Mesothelial cell of epicardium (in vitro differentiated cells): ENCODE results near the gene DCAF10. TPM values are rescaled to one million over a fixed set of nuclear protein-coding genes. Genes with fewer than 3 reads are reported as not detected.

Experiments
- DNase-seq, 2 experiments: peaks; one replicate each; pipeline ENCODE4 v3.0.0; 2021; ENCODE audit warnings: low spot score in 2 of 2; ENCODE audit not compliant: unreplicated experiment in 2 of 2
- H3K27ac Mint-ChIP-seq: 2 replicates; pipeline ENCODE4 v1.8.0; 2021; ENCODE audit warnings: mixed read lengths
- H3K27me3 Mint-ChIP-seq: 2 replicates; pipeline ENCODE4 v1.8.0; 2021; ENCODE audit warnings: low read depth, mixed read lengths
- H3K36me3 Mint-ChIP-seq: 2 replicates; pipeline ENCODE4 v1.8.0; 2021; ENCODE audit warnings: mixed read lengths
- H3K4me1 Mint-ChIP-seq: 2 replicates; pipeline ENCODE4 v1.8.0; 2021; ENCODE audit warnings: mixed read lengths
- H3K4me3 Mint-ChIP-seq: 2 replicates; pipeline ENCODE4 v1.8.0; 2021; ENCODE audit warnings: mild to moderate bottlenecking, moderate library complexity, mixed read lengths
- H3K9me3 Mint-ChIP-seq: 2 replicates; pipeline ENCODE4 v1.8.0; 2021; ENCODE audit warnings: mixed read lengths
- total RNA-seq: library from RNA; stranded (reverse); gene quantifications from 3 replicates; pipeline ENCODE4 v1.2.1, GENCODE V29; 2021
- TF ChIP-seq, protein P1 (sequence below): fragments of 200-600 bp; sonication (generic); IDR thresholded peaks from one replicate; pipeline ENCODE4 v1.5.0; 2021; ENCODE audit warnings: antibody characterized with exemption; ENCODE audit not compliant: unreplicated experiment

Gene DCAF10
- total RNA-seq, 1 donor from 2014 or later = 30.9 TPM

DNA sequence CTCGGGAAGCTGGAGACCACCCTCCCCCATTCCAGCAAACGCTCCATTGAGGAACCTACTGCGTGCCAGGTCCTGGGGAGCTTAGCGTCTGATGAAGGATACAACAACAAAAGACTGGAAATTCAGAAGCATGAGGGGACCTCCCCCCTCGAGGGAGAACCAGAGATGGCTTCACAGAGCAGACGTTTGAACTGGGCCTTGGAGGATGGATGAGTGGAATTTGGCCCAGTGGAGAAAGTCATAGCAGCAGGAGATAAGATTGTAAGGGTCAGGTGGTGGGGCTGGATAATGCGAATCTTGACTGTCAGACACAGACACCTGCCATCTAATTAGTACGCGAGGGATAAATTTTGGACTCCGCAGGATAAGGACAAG, 104.5 kb downstream of the DCAF10 start:
- H3K27ac Mint-ChIP-seq = peak overlapping the region; percentile 93
- peaks cover 22% of the 10 kb centered on the region for H3K4me1 Mint-ChIP-seq
- no peaks in the 10 kb centered on the region for H3K9me3 Mint-ChIP-seq
- DNase-seq = no peak
- peak overlapping the region; percentile 84 for H3K4me3 Mint-ChIP-seq
- H3K27me3 Mint-ChIP-seq = no peaks in the 10 kb centered on the region
- TF ChIP-seq, protein P1, sequence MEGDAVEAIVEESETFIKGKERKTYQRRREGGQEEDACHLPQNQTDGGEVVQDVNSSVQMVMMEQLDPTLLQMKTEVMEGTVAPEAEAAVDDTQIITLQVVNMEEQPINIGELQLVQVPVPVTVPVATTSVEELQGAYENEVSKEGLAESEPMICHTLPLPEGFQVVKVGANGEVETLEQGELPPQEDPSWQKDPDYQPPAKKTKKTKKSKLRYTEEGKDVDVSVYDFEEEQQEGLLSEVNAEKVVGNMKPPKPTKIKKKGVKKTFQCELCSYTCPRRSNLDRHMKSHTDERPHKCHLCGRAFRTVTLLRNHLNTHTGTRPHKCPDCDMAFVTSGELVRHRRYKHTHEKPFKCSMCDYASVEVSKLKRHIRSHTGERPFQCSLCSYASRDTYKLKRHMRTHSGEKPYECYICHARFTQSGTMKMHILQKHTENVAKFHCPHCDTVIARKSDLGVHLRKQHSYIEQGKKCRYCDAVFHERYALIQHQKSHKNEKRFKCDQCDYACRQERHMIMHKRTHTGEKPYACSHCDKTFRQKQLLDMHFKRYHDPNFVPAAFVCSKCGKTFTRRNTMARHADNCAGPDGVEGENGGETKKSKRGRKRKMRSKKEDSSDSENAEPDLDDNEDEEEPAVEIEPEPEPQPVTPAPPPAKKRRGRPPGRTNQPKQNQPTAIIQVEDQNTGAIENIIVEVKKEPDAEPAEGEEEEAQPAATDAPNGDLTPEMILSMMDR = no peak
- H3K36me3 Mint-ChIP-seq = peaks cover 3% of the 10 kb centered on the region

DNA sequence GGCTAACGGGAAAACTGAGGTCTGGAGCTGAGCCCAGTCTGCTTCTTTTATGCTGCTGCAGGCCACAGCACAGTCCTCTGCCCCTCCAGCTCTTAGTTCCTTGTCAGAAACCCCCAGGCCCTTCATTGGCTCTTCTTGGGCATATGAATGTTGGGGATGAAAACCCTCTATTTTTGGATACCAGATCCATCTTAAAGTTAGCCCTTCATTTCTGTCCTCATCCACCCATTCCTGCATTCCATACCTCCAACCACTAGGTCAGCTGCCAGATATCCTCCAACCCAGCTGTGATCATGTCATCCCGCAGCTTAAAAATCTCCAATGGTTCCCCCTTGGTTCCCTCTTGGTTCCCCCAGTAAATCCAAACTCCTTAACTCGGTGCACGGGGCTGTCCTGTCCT, 105.2 kb downstream of the DCAF10 start:
- Mint-ChIP-seq H3K27ac (no peak overlapping the region), H3K9me3 (no peaks in the 10 kb centered on the region), H3K36me3 (peaks cover 1% of the 10 kb centered on the region), H3K27me3 (no peaks in the 10 kb centered on the region), H3K4me3 (peak overlapping the region; percentile 3), H3K4me1 (peaks cover 22% of the 10 kb centered on the region)
- DNase-seq = peak in 1 of 2 experiments; percentile 29
- TF ChIP-seq, protein P1 = no peak

DNA sequence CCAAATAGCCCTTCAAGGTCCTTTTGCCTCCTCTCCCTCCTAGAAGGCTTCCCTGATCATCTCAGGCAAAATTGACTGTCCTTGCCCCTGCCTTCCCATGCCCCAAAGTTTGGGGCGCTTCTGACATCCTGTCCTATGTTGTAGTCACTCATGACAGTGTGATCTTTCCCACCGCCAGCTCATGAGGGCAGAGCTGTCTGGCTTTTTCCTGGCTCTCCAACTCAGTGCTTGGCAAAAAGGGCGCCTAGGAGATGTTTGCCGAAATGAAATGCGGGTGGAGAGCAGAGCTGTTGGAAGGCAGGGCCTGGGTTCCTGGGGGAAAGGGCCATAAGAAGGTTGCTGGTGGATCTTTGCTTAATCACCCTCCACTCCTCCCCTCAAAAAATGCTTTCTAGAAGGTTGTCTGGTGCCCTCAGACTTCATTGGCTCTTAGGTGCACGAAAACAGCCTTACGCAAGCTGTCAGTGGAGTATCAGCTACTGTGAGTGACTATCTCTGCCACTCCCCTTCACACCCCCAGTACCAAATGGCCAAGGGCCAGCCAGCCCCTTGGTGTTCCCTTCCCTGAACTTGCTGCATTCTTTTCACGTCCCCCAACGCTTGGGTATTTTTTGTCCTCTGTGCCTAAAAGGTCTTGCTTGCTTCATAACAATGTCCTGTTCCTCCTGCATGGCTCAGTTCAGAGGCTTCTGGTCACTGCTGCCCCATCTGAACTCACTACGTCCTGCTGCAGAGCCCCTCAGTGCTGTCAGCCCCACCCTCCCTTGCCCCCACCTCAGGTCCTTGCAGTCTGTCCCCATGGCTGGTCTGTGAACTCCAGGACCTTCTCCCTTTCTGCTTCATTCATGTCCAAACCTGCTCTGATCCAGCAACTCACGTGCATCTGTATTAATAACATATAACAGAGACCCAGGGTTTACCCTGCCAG, 106.0 kb downstream of the DCAF10 start:
- H3K4me3 Mint-ChIP-seq = peak overlapping the region; percentile 3
- no peaks in the 10 kb centered on the region for H3K9me3 Mint-ChIP-seq
- TF ChIP-seq, protein P1 = no peak
- H3K36me3 Mint-ChIP-seq = no peaks in the 10 kb centered on the region
- H3K27ac Mint-ChIP-seq = no peak overlapping the region
- DNase-seq = peak in 1 of 2 experiments; percentile 22
- peaks cover 22% of the 10 kb centered on the region for H3K4me1 Mint-ChIP-seq
- no peaks in the 10 kb centered on the region for H3K27me3 Mint-ChIP-seq

DNA sequence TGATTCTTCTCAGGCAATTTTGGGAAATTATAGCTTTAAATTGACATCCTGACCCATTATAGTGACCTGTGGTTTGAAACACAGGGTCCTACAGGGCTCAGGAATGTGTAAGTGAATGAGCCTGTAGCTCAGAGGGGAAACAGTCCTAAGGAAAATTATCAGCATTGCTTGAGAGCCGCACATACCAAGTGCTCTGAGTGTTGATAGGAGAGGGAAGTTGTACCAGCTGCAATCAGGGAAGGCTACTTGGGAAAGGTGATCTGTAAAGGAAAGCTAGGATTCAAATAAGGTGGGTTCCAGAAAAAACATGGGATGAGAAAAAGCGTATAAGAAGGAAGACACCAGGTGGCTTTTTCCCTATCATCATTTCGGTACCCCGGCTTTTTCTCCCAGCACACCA, 107.7 kb downstream of the DCAF10 start:
- H3K9me3 Mint-ChIP-seq = no peaks in the 10 kb centered on the region
- H3K27me3 Mint-ChIP-seq = no peaks in the 10 kb centered on the region
- peak in 1 of 2 experiments; percentile 2 for DNase-seq
- no peaks in the 10 kb centered on the region for H3K36me3 Mint-ChIP-seq
- H3K4me1 Mint-ChIP-seq = peaks cover 12% of the 10 kb centered on the region
- no peak overlapping the region for H3K27ac Mint-ChIP-seq
- H3K4me3 Mint-ChIP-seq = no peak overlapping the region
- TF ChIP-seq, protein P1 = no peak

DNA sequence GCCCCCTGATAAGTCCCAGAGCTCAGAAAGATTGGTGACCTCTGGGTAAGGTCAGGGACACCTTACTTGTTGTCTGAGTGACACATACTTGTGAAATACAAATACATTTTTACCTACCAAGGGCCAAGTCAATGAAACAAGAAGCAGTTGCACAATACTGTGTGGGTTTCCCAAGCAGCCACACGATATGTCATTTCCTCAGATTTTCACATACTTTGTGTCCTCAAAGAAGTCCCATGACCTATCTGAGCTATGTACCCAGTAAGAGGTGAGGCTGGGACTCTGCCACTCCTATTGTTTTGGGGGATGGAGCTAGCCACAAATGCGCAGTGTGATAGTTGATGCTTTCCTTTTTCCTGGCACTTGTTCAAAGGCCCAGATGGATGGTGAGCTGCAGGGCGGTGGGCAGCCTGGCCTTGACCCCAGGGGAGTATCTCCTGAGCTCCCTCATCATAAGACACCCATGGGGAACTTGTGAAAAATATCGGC, 108.1 kb downstream of the DCAF10 start:
- no peak for DNase-seq
- no peak overlapping the region for H3K4me3 Mint-ChIP-seq
- peaks cover 11% of the 10 kb centered on the region for H3K4me1 Mint-ChIP-seq
- TF ChIP-seq, protein P1 = no peak
- no peaks in the 10 kb centered on the region for H3K36me3 Mint-ChIP-seq
- H3K27ac Mint-ChIP-seq = no peak overlapping the region
- H3K27me3 Mint-ChIP-seq = no peaks in the 10 kb centered on the region
- no peaks in the 10 kb centered on the region for H3K9me3 Mint-ChIP-seq
